ENCODE results near the gene CARS2.
"Not testable (repeated sequence)": the region's sequence is repeated elsewhere in the genome, so short reads cannot be mapped to it uniquely, and the experiment has no call there.

The CARS2 gene

GRCh38 chr13:110615322-110616102 is 90.4 kb downstream of the CARS2 start, which contains the start of gene NAXD:
Gene NAXD, plus strand, starts transcription at chr13:110615545. Its CDS starts 57 bp downstream, at chr13:110615602.
- DNase-seq = peak; percentile 33 to 81

GRCh38 chr13:110615005-110615321 is 91.0 kb downstream of the CARS2 start:
- no peak for DNase-seq

GRCh38 chr13:110610955-110611595 is 94.8 kb downstream of the CARS2 start:
- DNase-seq = no peak

DNA sequence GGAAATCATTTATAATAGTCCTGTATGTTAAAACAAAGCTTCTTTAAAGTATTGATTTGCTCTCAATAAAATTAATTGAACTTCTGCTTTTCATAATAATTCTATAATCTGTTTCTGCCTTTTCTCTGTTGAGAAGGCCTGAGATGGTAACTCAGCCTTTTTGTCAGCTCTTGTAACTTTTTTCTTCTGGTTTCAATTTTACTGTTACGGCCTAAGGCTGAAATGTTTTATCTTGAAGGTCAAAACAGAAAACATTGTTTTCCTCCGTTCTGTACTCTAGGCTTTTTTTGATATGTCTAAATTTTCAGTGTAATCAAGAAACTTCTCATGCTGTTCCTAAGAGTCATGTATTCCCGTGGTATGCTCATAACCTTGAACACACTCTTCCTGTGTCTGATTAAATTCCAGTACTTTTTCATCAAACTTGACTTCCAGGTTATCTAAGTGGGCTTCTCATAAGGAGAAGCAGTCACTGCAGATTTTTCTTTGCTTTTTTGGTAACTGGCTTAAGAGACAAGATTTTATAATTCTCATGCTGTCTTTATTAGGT is 98.2 kb downstream of the CARS2 start:
- no peak for DNase-seq

GRCh38 chr13:110606281-110606680 is 99.6 kb downstream of the CARS2 start:
- DNase-seq = not testable (repeated sequence)

GRCh38 chr13:110605132-110605531 is 100.8 kb downstream of the CARS2 start:
- DNase-seq = no peak

- DNase-seq = no peak
These were observed 104.9 kb downstream of the CARS2 start for GRCh38 chr13:110600980-110601379.

- no peak for DNase-seq
These were observed 105.6 kb downstream of the CARS2 start for GRCh38 chr13:110600261-110600819.

DNA sequence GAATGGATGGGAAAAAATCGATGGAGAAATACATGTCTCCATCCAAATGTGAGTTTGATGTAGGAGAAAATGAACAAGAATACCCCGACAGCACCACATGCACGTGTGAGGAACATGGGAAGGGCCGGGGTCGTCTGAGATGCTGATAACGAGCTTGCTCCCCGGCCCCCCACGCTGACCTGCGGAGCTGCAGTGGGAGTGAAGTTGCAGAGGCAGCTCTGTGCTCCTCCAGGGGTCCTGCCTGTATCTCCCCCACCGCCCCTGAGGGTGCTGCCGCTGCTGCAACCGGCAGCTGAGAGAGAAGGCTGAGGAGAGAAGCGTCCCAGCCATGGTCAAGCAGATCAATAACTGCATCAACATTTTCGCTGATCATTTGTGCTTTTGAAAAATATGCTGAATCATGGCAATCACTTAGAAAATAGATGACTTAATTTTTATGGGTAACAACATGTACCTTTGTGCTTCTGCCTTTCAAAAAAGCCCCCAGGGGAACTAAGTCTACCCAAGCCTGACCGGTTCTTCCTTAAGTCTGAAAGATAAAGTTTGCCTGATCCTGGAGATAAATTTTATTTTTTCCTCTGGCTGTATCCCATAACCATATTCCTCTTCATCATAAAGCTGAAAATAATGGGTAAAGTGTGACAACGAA is 108.8 kb downstream of the CARS2 start:
- DNase-seq = no peak

GRCh38 chr13:110593430-110594130 is 112.3 kb downstream of the CARS2 start:
- peak in 1 of 2 experiments; percentile 2 for DNase-seq

- DNase-seq = no peak
These were observed 113.3 kb downstream of the CARS2 start for GRCh38 chr13:110592665-110593064.

All from cerebellar nuclear complex (tissue), 1 donor.